BE2C (cell line): ENCODE data around the gene CENPS.
"Not testable (repeated sequence)": the region's sequence is repeated elsewhere in the genome, so short reads cannot be mapped to it uniquely, and the experiment has no call there.

Experiments used
- DNase-seq: peaks from one replicate; pipeline ENCODE4 v3.0.0-alpha.2; 2020
- H3K27me3 ChIP-seq: fragments of 250-450 bp; sonication (Bioruptor Pico); 2 replicates; pipeline ENCODE4 v1.5.1; 2020; ENCODE audit warnings: mild to moderate bottlenecking
- H3K36me3 ChIP-seq: fragments of 250-450 bp; sonication (Bioruptor Pico); 2 replicates; pipeline ENCODE4 v1.5.1; 2020; ENCODE audit warnings: mild to moderate bottlenecking
- H3K4me1 ChIP-seq: fragments of 250-450 bp; sonication (Bioruptor Pico); 2 replicates; pipeline ENCODE4 v1.5.1; 2020
- H3K4me3 ChIP-seq: 2 replicates; pipeline ENCODE4 v1.5.1; 2011; ENCODE audit warnings: low read depth, low read length
- H3K9me3 ChIP-seq: fragments of 250-450 bp; sonication (Bioruptor Pico); 2 replicates; pipeline ENCODE4 v1.5.1; 2020
- CTCF ChIP-seq: IDR thresholded peaks from 2 replicates; pipeline ENCODE4 v1.5.1; 2012; ENCODE audit warnings: mild to moderate bottlenecking, low read depth, low read length

The CENPS gene

GRCh38 chr1:10415211-10415930, 14.9 kb upstream of the CENPS start:
- Histone ChIP-seq H3K27me3 (no peaks in the 10 kb centered on the region), H3K4me3 (no peak overlapping the region), H3K9me3 (no peaks in the 10 kb centered on the region), H3K4me1 (no peaks in the 10 kb centered on the region), H3K36me3 (peaks cover 28% of the 10 kb centered on the region)
- TF ChIP-seq CTCF, result no peak
- no peak for DNase-seq

DNA sequence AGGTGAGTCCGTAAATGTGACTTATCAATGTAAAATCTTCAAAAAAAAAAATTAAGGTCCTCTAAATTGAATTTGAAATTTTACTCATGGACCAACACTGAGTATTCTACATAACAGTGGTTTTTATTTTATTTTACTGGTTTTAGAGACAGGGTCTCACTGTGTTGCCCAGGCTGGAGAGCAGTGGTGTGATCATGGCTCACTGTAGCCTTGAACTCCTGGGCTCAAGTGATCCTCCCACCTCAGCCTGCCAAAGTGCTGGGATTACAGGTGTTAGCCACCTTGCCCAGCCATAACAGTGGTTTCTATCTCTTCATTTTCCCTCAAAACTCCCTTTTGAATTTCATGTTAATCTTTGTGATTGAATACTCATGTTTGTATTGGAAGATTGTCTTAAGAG, 14.3 kb upstream of the CENPS start:
- not testable (repeated sequence) for DNase-seq, H3K9me3 ChIP-seq, H3K27me3 ChIP-seq, H3K4me3 ChIP-seq, H3K4me1 ChIP-seq
- H3K36me3 ChIP-seq, result peaks cover 28% of the 10 kb centered on the region

GRCh38 chr1:10418741-10419140, 11.5 kb upstream of the CENPS start:
- H3K9me3 ChIP-seq, result not testable (repeated sequence)

GRCh38 chr1:10419351-10419750, 10.9 kb upstream of the CENPS start:
- no peak for DNase-seq
- peaks cover 15% of the 10 kb centered on the region for H3K36me3 ChIP-seq
- H3K9me3 ChIP-seq, result no peaks in the 10 kb centered on the region
- no peaks in the 10 kb centered on the region for H3K27me3 ChIP-seq
- H3K4me1 ChIP-seq, result no peaks in the 10 kb centered on the region; the same call in 1 of the 2 replicates
- no peak for TF ChIP-seq CTCF
- H3K4me3 ChIP-seq, result no peak overlapping the region

More at GRCh38 chr1:10418741-10419140, 11.5 kb upstream of the CENPS start:
- not testable (repeated sequence) for H3K4me1 ChIP-seq, H3K4me3 ChIP-seq, H3K27me3 ChIP-seq, DNase-seq
- peaks cover 15% of the 10 kb centered on the region for H3K36me3 ChIP-seq

DNA sequence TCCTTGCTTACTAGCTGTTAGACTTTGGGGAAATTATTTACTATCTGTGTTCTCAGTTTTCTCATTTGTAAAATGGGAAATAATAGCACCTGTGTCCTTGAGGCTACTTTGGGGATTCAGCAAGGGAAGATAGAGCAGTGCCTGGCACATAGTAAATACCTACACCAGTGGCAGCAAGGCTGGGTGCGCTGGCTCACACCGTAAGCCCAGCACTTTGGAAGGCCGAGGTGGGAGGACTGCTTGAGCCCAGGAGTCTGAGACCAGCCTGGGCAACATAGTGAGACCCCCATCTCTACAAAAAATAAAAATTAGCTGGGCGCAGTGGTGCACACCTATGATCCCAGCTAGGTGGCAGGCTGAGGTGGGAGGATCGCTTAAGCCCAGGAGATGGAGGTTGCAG, 8.6 kb upstream of the CENPS start:
- H3K4me3 ChIP-seq, result no peak overlapping the region
- H3K27me3 ChIP-seq, result no peaks in the 10 kb centered on the region
- TF ChIP-seq CTCF, result no peak
- peaks cover 11% of the 10 kb centered on the region for H3K36me3 ChIP-seq
- DNase-seq, result no peak
- H3K9me3 ChIP-seq, result no peaks in the 10 kb centered on the region
- H3K4me1 ChIP-seq, result no peaks in the 10 kb centered on the region; the same call in none of the 2 replicates

- Histone ChIP-seq H3K4me3 (no peak overlapping the region), H3K4me1 (no peaks in the 10 kb centered on the region; the same call in none of the 2 replicates), H3K36me3 (peaks cover 5% of the 10 kb centered on the region), H3K27me3 (no peaks in the 10 kb centered on the region), H3K9me3 (no peaks in the 10 kb centered on the region)
- DNase-seq, result peak; percentile 29
- no peak for TF ChIP-seq CTCF
These were observed 6.2 kb upstream of the CENPS start for GRCh38 chr1:10424034-10424433.

DNA sequence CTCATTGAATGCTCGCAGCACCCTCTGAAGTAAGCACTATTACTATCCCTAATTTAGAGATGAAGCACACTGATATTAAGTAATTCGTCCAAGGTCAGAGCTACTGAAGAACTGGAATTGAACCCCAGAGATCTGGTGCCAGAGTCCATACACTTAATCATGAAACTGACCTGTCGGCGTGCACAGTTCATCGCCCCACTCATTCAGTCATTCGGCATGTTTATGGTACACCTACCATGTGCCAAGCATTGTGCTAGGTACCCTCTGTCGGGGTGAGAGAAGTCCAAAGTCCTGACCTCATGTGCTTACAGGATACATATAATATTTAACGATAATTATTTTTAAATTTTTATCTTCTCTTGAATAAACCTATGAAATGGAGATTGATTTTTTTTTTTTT, 5.6 kb upstream of the CENPS start:
- TF ChIP-seq CTCF, result no peak
- Histone ChIP-seq H3K9me3 (no peaks in the 10 kb centered on the region), H3K27me3 (no peaks in the 10 kb centered on the region), H3K36me3 (no peaks in the 10 kb centered on the region; the same call in 1 of the 2 replicates), H3K4me1 (no peaks in the 10 kb centered on the region; the same call in none of the 2 replicates), H3K4me3 (no peak overlapping the region)
- DNase-seq, result no peak

GRCh38 chr1:10425826-10426534, 4.3 kb upstream of the CENPS start:
- not testable (repeated sequence) for H3K36me3 ChIP-seq, H3K4me3 ChIP-seq, H3K9me3 ChIP-seq, H3K4me1 ChIP-seq, DNase-seq, H3K27me3 ChIP-seq

DNA sequence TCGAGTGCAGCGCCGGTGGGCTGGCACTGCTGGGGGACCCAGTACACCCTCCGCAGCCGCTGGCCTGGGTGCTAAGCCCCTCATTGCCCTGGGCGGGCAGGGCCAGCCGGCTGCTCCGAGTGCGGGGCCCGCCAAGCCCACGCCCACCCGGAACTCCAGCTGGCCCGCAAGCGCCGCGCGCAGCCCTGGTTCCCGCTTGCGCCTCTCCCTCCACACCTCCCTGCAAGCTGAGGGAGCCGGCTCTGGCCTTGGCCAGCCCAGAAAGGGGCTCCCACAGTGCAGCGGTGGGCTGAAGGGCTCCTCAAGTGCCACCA, 3.7 kb upstream of the CENPS start:
- H3K4me3 ChIP-seq, H3K36me3 ChIP-seq, H3K27me3 ChIP-seq, H3K4me1 ChIP-seq, H3K9me3 ChIP-seq, DNase-seq: not testable (repeated sequence)
